Breast epithelium (tissue), 4 donors: ENCODE results near the gene DOCK9. TPM values are rescaled to one million over a fixed set of nuclear protein-coding genes. Genes with fewer than 3 reads are reported as not detected.
A peak's percentile ranks its signal among the peaks of the same experiment; 100 is the strongest.

ENCODE experiments used
- DNase-seq, 2 donors: peaks; one replicate each; pipeline ENCODE4 v3.0.0-alpha.2; 2019; ENCODE audit warnings: low spot score in 2 of 2
- H3K27ac ChIP-seq, 2 donors: fragments of 200-600 bp; sonication (generic) in 1 of 2; one replicate each; pipeline ENCODE4 v1.5.1; 2016 to 2019; ENCODE audit warnings: mild to moderate bottlenecking in 1 of 2
- H3K27me3 ChIP-seq, 2 donors: fragments of 200-600 bp; sonication (generic) in 1 of 2; one replicate each; pipeline versions ENCODE4 v1.5.1 to v1.6.0; 2017 to 2019; ENCODE audit warnings: control low read depth in 1 of 2, mild to moderate bottlenecking in 1 of 2
- H3K36me3 ChIP-seq: fragments of 200-600 bp; one replicate; pipeline ENCODE4 v1.5.1; 2019
- H3K4me1 ChIP-seq, 2 donors: fragments of 200-600 bp; sonication (generic); one replicate each; pipeline ENCODE4 v1.5.1; 2016 to 2019; ENCODE audit warnings: control low read depth in 1 of 2
- H3K4me3 ChIP-seq, 3 donors: fragments of 200-600 bp; sonication (generic); 1 replicate in 2 of 3; 2 replicates in 1 of 3; pipeline ENCODE4 v1.5.1; 2016 to 2019; ENCODE audit warnings: mild to moderate bottlenecking in 3 of 3, moderate library complexity in 2 of 3
- H3K9me3 ChIP-seq, 2 donors: fragments of 200-600 bp; sonication (generic) in 1 of 2; one replicate each; pipeline ENCODE4 v1.5.1; 2016 to 2019; ENCODE audit warnings: control low read depth in 1 of 2
- POLR2A ChIP-seq: fragments of 450-650 bp; IDR thresholded peaks from one replicate; pipeline ENCODE4 v1.6.1; 2016; ENCODE audit warnings: antibody characterized with exemption, mild to moderate bottlenecking, moderate library complexity
- POLR2AphosphoS5 ChIP-seq, 3 donors: sonication (generic); formaldehyde crosslinking; IDR thresholded peaks; one replicate each; pipeline ENCODE4 v1.6.1; 2017; ENCODE audit warnings: antibody characterized with exemption in 3 of 3
- intact Hi-C: fragments of 100-400 bp; cut with DNase I; formaldehyde crosslinking; loops from one replicate; pipeline ENCODE4 v1.15.1; 2023; ENCODE audit warnings: low total_unique reads
- total RNA-seq, 3 donors: library from RNA; depleted of rRNA; stranded (reverse); fragments of >200 nt; gene quantifications; one replicate each; pipeline ENCODE4 v1.1.0, GENCODE V29; 2016
- TF ChIP-seq, protein P1 (sequence below), 3 donors: fragments of 450-650 bp; IDR thresholded peaks; one replicate each; pipeline ENCODE4 v1.5.1; 2016 to 2017; ENCODE audit warnings: antibody characterized with exemption in 3 of 3, mild to moderate bottlenecking in 3 of 3, moderate library complexity in 3 of 3

DOCK9 gene
- total RNA-seq, 3 donors from 2014 or later = 85.5 to 155 (median 92.2) TPM

- peak overlapping the region in 1 of 2 donors; percentile 22 for H3K27ac ChIP-seq
- no peaks in the 10 kb centered on the region for H3K4me1 ChIP-seq
- DNase-seq = no peak
- H3K9me3 ChIP-seq = no peaks in the 10 kb centered on the region
- intact Hi-C loops = no loop called here
- H3K36me3 ChIP-seq = no peaks in the 10 kb centered on the region
- no peak for TF ChIP-seq POLR2A
- TF ChIP-seq POLR2AphosphoS5 (IDR thresholded peaks at IDR 0.05) = no peak
- TF ChIP-seq, protein P1, sequence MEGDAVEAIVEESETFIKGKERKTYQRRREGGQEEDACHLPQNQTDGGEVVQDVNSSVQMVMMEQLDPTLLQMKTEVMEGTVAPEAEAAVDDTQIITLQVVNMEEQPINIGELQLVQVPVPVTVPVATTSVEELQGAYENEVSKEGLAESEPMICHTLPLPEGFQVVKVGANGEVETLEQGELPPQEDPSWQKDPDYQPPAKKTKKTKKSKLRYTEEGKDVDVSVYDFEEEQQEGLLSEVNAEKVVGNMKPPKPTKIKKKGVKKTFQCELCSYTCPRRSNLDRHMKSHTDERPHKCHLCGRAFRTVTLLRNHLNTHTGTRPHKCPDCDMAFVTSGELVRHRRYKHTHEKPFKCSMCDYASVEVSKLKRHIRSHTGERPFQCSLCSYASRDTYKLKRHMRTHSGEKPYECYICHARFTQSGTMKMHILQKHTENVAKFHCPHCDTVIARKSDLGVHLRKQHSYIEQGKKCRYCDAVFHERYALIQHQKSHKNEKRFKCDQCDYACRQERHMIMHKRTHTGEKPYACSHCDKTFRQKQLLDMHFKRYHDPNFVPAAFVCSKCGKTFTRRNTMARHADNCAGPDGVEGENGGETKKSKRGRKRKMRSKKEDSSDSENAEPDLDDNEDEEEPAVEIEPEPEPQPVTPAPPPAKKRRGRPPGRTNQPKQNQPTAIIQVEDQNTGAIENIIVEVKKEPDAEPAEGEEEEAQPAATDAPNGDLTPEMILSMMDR (IDR thresholded peaks at IDR 0.05) = no peak
- H3K27me3 ChIP-seq = no peaks in the 10 kb centered on the region
- no peak overlapping the region for H3K4me3 ChIP-seq
Measured at GRCh38 chr13:98997738-98998641, 20.1 kb upstream of the DOCK9 start.

DNA sequence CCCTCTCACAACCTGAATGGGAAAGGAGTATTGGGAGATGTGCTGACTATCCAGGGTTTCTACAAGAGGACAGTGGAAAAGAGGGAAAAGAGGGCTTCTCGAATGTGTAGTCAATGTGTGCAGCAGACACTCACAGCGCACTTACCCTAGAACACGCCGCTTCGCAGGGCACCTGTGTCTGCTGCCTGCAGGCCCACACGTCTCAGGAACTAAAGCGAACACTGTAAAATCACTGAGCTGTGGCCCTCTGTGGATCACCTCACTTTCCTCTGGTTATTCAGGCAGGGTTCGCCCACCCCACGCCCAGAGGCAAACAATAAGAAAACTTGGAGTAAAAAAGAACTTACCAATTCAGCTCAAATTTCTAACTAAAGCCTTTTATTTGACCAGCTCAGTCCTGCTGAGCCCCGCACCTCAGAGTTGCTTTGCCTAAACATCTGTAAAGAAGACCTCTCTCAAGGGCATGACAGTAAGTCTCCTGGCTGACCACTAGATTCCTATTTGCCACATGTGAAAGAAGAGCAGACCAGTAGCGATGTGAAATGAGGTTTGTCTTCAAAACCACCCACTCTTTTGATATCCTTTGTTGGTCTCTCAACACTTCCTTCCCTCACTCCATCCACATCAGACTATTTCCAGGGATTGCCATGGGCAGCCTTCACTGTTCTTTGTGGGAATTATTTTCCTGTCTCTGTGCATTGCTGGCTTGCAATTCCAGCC lies 19.3 kb upstream of the DOCK9 start:
- H3K4me1 ChIP-seq = no peaks in the 10 kb centered on the region
- H3K4me3 ChIP-seq = no peak overlapping the region
- H3K27ac ChIP-seq = no peak overlapping the region
- H3K9me3 ChIP-seq = no peaks in the 10 kb centered on the region
- no peaks in the 10 kb centered on the region for H3K36me3 ChIP-seq
- no peak for DNase-seq
- intact Hi-C loops = no loop called here
- no peaks in the 10 kb centered on the region for H3K27me3 ChIP-seq
- TF ChIP-seq, protein P1 (IDR thresholded peaks at IDR 0.05) = no peak
- TF ChIP-seq POLR2A = no peak

DNA sequence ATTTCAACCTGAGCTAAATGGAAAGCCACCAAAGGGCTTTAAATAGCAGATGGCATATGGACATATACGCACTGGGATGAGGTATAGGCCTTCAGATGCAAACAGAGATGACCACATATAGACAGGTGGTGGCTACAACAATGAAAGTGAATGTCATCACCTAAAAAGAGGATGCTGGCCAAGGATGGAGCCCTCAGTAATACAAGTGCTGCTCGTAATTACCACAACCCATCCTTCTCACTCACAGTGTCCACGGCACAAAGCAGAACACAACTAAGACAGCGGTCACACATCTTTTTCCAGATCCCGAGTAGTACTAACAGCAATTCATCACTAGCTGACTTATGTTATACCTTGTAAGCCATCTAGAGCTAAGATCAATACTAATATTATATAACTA lies 18.2 kb upstream of the DOCK9 start:
- TF ChIP-seq, protein P1 (IDR thresholded peaks at IDR 0.05) = no peak
- TF ChIP-seq POLR2AphosphoS5 (IDR thresholded peaks at IDR 0.05) = no peak
- TF ChIP-seq POLR2A = no peak
- intact Hi-C loops = no loop called here
- Histone ChIP-seq H3K27ac (no peak overlapping the region), H3K4me3 (no peak overlapping the region), H3K9me3 (no peaks in the 10 kb centered on the region), H3K4me1 (no peaks in the 10 kb centered on the region), H3K36me3 (no peaks in the 10 kb centered on the region), H3K27me3 (no peaks in the 10 kb centered on the region)
- no peak for DNase-seq

- H3K27ac ChIP-seq = no peak overlapping the region
- H3K4me3 ChIP-seq = no peak overlapping the region
- H3K4me1 ChIP-seq = no peaks in the 10 kb centered on the region
- TF ChIP-seq POLR2AphosphoS5 (IDR thresholded peaks at IDR 0.05) (no peak), POLR2A (no peak)
- TF ChIP-seq, protein P1 (IDR thresholded peaks at IDR 0.05) = no peak
- intact Hi-C loops = no loop called here
- no peaks in the 10 kb centered on the region for H3K27me3 ChIP-seq
- DNase-seq = no peak
- H3K9me3 ChIP-seq = no peaks in the 10 kb centered on the region
- no peaks in the 10 kb centered on the region for H3K36me3 ChIP-seq
Measured at GRCh38 chr13:98994896-98995295, 17.0 kb upstream of the DOCK9 start.

DNA sequence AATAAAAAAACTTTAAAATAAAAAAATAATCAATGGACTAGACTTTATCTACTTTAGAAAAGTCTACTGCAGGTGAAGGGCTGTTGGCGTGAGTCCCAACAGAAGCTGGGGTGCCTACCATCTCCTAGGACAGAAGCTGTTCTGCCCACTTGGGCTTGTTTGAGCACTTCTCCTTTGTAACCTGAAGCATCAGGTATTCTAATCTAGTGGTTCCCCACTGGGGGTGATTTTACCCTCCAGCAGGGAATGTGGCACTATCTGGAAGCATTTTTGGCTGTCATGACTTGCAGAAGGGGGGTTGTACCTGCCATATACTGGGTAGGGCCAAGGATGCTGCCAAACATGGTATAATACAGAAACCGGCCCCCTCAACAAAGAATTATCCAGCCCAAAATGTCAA lies 16.2 kb upstream of the DOCK9 start:
- no peaks in the 10 kb centered on the region for H3K9me3 ChIP-seq
- no peak overlapping the region for H3K4me3 ChIP-seq
- no peak for DNase-seq
- TF ChIP-seq POLR2A (no peak), POLR2AphosphoS5 (IDR thresholded peaks at IDR 0.05) (no peak)
- TF ChIP-seq, protein P1 (IDR thresholded peaks at IDR 0.05) = no peak
- intact Hi-C loops = no loop called here
- H3K27me3 ChIP-seq = no peaks in the 10 kb centered on the region
- no peak overlapping the region for H3K27ac ChIP-seq
- H3K36me3 ChIP-seq = no peaks in the 10 kb centered on the region
- H3K4me1 ChIP-seq = no peaks in the 10 kb centered on the region
